Astrocyte of the cerebellum (primary cell): ENCODE measurements around the gene DNAJC6.

ENCODE experiments used
- DNase-seq: peaks from one replicate; pipeline ENCODE4 v3.0.0-alpha.2; 2011; ENCODE audit warnings: low read depth
- H3K4me3 ChIP-seq: 2 replicates; pipeline ENCODE4 v1.5.1; 2011; ENCODE audit warnings: mild to moderate bottlenecking, low read depth, low read length, moderate library complexity
- CTCF ChIP-seq: IDR thresholded peaks from 2 replicates; pipeline ENCODE4 v1.5.1; 2012; ENCODE audit warnings: low read length, low read depth, moderate library complexity, mild to moderate bottlenecking; ENCODE audit errors: missing control alignments
- in situ Hi-C: cut with HindIII; loops from 2 replicates; pipeline ENCODE4 v1.10.0; 2017; ENCODE audit warnings: low sequenced_read_pairs

The DNAJC6 gene

GRCh38 chr1:65309304-65310077, at the start of gene DNAJC6:
TSS of gene DNAJC6 (plus strand) at chr1:65309543. CDS start at chr1:65309746, 203 bp downstream.
- peak; percentile 48 for DNase-seq
- in situ Hi-C loops: no loop called here
- H3K4me3 ChIP-seq: peak within 1 kb of the TSS; percentile 47
- TF ChIP-seq CTCF: no peak

- in situ Hi-C loops: no loop called here
- TF ChIP-seq CTCF: no peak
- no peak for DNase-seq
- no peak overlapping the region for H3K4me3 ChIP-seq
Observed at GRCh38 chr1:65259816-65260215, 49.5 kb upstream of the DNAJC6 start.

GRCh38 chr1:65260851-65261473, 48.4 kb upstream of the DNAJC6 start:
- H3K4me3 ChIP-seq: no peak overlapping the region
- in situ Hi-C loops: no loop called here
- DNase-seq: no peak
- TF ChIP-seq CTCF: no peak

- TF ChIP-seq CTCF: no peak
- no peak overlapping the region for H3K4me3 ChIP-seq
- in situ Hi-C loops: no loop called here
- no peak for DNase-seq
Observed at GRCh38 chr1:65263286-65263685, 46.1 kb upstream of the DNAJC6 start.

GRCh38 chr1:65264197-65264929, 45.0 kb upstream of the DNAJC6 start:
- in situ Hi-C loops: no loop called here

More at GRCh38 chr1:65264197-65264929, 45.0 kb upstream of the DNAJC6 start:
- peak overlapping the region; percentile 38 for H3K4me3 ChIP-seq
- TF ChIP-seq CTCF: no peak
- no peak for DNase-seq
